Embryonic facial prominence (tissue), 1 donor: ENCODE measurements around the gene CRNKL1.
A peak's percentile ranks its signal among the peaks of the same experiment; 100 is the strongest.
"Not testable (repeated sequence)": the region's sequence is repeated elsewhere in the genome, so short reads cannot be mapped to it uniquely, and the experiment has no call there.

Experiments
- DNase-seq: peaks from one replicate; pipeline ENCODE4 v3.0.0-alpha.2; 2016; ENCODE audit errors: extremely low spot score

CRNKL1 gene

DNA sequence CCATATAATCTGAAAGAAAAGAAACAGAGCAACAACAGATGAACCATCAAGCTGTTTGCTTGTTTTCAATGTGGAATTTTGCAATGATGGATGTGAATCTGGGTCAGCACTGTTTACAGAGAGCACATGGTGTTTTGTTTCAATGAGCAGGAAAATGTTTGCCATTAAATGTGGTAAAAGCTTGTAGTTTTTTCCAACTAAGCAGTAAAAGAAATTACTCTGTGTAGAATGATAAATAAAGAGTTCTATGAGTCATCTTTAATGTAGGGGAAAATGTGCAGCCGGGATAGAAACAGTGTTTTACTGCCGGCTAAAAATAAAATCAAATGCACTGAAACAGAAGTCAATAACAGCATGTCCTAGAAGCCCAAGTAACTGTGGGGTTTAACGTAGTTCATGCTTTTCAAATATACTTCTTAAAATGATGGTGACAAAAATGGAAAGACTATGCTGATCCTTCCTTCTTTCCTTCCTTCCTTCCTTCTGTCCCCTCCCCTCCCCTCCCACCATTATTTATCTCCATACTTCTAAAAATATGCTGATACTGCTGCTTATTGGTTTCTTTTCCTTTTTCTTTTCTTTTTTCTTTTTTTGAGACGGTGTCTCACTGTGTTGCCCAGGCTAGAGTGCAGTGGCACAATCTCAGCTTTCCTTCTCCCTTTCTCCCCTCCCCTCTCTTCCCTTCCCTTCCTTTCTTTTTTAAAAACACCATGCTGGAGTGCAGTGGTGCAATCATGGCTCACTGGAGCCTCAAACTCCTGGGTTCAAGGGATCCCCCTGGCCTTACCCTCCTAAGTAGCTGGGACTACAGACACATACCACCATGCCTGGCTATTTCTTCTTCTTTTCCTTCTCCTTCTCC lies 41.4 kb downstream of the CRNKL1 start:
- DNase-seq: no peak

DNA sequence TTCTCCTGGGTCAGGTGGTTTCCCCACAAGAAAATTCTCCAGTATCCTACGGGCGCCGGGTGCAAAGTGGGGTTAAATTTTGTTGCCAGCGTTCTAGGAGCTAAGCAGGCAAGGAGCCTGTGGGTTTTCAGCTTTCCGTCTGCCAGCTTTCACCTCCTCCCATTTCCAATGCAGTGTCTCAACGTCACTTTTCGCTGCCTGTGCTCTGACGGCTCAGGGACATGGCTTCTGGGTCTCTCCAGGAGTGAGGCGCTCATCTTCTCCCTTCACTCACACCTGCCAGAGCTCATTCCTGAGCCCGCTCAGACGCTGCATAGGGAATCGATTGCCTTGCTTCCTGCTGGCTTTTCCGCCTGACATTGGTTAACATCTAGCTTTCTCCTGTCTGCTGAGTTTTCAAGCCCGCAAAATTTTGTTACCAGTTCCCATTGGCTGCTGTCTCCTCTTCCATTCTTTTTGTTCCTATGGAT lies 42.4 kb downstream of the CRNKL1 start:
- DNase-seq: no peak

DNA sequence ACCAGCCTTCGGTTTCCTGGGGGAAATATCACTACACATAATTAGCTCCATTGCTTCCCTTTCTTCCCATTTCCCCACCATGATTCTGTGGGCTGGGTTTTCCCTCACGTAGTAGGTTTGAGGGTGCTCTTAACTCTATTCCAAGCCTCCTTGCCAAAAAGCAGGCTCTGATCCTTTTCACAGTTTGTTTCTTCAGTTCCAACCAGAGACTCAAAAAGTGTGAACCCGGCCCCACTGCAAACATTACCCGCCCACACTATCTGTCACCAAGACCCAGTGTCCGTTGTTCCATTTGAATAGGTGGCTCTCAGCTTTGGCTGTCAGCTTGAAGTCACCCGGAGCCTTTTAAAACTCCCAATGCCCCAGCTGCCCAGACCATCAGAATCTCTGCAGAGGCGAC lies 46.9 kb downstream of the CRNKL1 start:
- no peak for DNase-seq

DNA sequence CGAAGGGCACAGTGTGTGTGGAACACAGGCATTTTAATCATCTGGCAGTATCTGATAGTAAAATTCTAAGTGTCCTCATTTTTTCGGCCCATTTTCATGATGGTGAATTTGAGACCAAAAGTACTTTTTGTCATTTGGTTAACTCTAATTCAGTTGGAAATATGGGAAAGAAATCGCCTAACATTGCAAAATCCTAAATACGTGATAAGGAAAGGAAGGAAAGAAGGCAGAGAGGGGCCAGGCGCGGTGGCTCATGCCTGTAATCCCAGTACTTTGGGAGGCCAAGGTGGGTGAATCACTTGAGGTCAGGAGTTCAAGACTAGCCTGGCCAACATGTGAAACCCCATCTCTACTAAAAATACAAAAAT lies 48.3 kb downstream of the CRNKL1 start:
- not testable (repeated sequence) for DNase-seq

DNA sequence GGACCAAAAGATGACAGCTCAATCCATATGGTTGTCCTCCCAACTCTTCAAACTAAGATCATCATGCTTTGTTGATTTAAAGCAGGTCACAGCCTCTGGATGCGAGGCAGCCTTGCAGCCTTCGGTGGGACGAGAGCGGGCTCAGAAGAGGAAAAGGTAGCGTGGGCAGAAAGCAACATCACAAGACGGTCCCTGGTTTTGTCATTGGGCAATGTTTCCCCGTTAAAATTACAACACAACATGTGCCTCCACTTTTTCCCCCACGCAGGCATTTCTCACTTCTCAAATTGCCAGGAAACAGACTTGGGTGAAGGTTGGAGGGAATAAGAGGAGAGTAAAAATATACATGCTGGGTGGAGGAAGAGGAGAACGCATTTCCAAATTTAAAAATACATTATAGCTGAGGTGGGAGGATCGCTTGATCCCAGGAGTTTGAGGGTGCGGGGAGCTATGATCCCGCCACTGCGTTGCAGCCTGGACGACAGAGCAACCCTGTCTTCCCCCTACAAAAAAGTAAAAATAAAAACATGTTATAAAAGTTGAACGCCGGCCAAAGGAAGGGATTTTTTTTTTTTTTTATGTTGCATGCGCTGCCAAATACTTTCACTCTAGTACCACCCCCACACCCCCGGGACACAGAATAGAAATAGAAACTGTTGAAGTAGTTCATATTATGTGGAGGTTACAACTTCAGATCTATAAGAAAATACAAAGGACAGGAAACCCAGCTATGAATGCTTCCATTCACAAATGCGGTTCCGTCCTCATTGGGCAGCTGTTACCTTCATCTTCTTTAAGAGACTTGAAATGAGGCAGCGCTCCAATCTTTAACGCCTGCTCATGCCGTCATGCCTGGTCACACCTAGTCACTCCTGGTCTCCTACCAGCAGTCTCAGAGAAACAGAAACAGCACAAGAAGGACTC lies 49.0 kb downstream of the CRNKL1 start:
- no peak for DNase-seq

DNA sequence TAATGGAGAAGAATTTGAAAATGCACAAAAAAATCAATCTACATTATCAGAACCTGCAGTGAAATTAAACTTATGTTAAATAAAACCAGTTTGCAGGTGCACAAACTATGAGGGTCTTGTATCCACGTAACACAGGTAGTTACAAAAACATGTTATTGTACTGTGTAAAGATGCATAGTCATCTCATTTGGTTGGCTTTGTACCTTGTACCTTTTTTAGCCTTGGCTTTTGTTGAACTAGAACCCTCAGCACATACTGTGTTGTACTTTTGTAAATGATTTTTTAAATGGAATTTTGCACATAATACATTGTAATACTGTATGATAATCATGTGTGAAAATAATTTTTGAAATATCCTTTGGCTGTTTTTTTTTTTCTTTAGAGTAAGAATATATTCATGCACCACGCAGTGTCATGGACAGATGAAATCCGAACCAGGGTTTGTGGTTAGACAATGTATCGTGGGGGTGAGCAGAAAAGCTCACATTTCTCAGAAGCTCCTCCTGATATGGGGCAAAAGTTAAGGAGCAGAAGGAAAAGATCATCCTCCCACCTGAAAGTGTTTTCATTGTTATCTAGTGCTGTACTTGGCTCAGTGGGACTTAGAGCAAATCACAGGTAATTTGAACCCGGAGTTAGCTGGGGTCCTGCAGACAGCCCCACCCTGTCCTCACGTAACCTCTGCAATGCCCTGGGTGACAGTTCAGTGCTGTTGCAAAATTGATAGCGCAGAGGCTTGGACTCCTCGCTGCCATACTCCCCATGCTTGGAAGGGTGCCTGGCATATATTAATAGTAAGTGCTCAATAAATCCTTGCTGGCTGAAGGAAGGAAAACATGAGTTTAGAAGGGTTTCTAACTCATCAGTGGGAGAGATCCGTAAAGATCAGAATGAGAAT lies 49.9 kb downstream of the CRNKL1 start:
- no peak for DNase-seq

DNA sequence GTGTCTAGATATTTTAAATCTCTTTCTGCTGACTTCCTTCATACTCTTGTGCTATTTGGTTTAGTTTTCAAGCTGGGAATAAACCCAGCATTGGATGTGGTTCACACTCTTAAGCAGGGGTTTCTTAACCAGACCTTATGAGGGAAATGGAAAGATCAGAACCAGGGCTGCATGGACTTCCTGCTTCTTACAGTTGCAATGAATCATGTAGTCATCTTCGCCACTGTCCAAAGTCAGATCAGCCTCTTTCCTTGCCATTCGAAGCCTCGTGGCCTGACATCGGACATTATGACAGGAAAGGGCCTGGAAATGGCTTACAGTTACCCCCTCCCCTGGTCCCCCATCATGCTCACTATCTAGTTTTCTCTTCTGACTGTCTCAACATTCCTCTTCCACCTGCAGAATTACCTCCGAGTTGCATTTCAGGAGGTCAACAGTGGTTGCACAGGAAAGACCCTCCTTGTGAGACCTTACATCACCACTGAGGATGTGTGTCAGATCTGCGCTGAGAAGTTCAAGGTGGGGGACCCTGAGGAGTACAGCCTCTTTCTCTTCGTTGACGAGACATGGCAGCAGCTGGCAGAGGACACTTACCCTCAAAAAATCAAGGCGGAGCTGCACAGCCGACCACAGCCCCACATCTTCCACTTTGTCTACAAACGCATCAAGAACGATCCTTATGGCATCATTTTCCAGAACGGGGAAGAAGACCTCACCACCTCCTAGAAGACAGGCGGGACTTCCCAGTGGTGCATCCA lies 51.9 kb downstream of the CRNKL1 start:
- DNase-seq: no peak

DNA sequence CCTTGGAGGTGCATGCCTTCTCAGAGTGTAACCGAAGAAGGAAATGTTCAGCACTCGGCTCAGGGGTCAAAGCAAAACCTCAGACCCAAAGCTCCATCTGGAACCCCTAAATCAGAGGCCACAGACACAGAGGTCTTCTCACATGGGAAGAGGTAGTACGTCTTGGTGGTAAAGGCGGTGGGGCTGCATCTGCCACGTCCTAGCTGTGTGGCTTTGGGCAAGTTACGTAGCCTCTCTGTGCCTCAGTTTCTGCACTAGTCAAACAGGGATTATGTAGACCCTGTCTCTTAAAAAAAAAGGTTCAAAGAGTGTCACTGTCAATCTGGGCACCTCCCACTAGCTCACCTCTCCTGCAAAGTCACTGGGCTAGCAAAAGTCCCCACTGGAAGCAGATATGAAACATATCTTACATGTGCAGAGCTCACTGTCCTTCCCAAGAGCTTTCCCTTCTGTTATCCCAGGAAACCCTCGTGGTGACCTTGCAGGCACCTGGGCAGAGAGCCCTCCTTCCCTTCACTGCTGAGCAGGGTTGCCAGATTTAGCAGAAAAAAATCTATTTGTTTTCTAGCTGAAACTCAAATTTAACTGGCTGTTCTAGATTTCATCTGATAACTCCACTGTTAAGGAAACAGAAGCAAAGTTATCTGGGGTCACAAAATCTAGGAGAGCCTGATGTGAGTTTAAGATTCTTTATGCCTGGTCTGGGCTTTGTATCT lies 53.1 kb downstream of the CRNKL1 start:
- DNase-seq: no peak

DNA sequence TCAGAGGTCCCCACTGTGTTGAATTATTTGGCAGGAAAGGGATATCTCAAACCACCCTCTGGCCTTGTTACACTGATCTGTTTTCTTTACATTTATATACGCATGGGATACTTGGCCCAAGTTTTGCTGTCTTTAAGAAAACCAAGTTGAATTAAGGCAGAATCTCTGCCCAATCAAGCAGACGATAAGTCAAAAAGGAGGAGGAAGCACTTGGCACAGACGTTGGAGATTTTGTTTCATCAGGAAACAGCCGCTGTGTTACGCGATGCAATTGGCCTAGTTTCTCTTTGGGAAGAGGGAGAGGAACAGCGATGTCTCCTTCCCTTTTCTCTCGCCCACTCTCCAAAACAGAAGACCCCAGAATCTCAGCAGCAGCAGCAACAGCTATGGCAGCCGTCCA lies 55.3 kb downstream of the CRNKL1 start:
- DNase-seq: peak; percentile 35

DNA sequence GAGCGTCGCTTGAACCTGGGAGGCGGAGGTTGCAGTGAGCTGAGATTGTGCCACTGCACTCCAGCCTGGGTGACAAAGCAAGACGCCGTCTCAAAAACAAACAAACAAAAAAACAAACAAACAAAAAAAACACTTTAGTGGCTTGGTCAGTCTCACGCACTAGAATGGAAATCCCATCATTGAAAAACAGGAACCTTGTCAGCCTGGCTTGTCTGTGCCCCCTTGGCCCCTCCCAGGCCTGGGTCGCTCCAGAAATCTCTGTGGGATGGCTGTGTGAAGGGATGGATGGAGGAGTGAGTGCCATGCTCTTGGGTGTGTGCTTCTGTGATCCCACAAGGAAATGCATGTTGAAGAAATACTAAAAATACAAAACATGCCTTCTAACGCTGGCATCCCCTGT lies 56.0 kb downstream of the CRNKL1 start:
- no peak for DNase-seq

DNA sequence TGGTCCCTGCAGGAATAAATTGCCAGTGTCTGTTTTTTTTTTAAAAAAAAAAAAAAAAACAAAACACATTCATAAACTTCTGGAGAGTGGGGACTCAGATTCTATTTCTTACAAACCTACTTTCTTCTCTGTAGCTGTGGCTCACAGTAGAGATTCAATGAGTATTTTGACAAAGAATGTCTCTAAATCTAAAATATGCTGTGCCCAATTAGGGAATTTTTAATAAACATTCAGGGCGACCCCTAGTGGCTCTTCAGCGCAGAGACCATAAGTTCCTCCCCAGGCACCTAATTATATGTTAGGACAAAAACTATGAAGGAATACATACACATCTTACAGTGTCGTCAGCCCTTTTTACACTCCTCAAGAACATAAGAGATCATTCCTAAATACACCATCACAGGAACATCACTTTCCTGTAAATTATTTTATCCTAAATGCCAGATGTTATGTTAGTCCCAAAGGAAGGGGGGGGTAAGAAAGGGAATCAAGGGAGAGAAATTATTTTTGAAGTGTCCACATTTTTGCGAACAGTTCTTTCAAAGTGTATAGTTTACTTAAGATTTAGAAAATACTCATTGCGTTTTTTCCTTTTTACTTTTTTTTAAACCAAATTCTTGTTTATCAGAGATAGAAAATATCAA lies 56.9 kb downstream of the CRNKL1 start:
- DNase-seq: peak; percentile 59

DNA sequence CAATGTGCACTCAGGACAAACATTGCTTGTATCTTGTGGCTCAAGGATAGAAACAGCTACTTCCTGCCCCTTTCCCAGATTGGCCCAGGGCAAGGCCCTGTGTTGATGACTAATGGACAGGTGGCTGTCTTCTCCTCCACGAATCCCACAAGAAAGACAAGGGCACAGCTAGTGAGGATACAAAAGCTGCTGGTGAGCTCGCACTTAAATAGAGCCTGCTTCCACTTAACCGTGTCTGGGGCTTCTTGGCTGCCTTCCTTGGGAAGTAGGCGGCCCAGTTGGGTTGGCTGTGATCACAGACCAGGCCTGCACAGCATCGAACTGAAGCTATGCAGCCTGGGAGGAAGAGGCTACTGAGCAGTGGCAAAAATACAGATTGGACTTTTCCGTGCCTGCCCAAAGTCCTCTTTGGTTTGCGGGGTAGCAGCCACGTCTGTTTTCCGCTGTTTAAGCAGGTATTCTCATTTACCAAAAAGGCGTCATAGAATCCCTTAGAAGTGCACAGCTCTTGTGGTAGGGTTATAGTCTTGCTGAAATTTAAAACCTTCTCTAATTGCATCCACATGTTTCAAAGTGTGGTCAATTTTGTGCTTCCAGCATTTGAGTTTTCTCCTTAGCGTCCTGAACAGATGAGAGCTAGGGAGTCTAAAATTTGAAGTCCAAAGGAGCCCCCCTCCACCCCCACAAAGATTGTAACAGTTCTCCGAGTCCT lies 58.2 kb downstream of the CRNKL1 start:
- no peak for DNase-seq

DNA sequence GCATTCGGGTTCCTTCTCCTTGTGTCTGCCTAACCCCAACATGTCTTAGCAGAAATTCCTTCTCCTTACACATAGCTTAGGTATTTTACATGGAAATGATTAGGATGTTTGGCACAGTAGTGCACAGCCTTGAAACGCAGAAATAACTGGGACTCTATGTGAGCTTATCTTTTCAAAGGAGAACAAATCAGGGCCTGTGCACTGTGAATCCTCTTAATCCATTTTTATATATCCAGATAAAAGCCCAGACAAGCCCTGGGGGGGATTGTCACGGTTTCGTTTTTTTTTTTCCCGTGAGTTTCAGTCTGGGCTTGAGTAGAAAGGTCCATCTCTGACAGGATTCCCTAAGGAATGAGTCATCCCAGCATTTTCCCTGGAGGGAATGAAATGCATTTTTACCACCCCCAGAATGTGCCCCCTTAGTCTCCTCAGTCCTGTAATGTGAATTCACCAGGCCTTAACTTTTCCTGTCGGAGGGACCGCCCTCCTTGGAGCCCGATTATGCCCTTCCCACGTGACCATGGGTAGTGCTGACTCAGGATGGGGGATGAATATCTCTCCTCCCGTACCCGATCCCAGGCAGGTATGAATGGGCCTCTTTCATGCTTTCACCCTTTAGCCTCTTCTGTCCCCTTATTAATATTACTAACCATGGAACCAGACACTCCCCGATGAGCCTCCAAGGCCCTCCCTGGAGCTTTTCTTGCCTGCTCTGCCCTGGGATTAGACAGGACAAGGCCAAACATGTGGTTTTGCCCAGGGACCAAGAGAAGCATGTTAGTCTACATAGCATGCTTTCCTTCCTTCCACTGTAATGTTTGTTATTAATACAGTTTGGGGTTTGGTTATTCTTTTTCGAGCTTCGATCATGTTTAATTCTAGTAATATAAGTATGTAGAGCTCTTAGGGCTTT lies 59.0 kb downstream of the CRNKL1 start:
- no peak for DNase-seq

DNA sequence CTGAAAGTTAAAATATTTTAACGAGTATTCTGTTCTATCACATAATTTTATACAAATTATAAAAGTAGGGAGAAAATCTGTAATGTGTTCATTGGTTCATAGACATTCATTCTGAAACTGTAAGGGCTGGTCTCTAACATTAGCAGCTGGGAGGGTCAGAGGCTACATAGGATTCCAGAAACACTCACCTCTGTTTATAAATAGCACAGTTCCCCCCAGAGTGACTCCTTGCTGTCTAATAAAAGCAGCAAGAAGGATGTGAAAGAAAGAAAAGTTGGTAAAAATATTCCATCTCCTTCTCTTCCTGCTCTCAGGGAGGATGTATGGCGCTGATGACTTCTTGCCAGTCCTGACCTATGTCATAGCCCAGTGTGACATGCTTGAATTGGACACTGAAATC lies 60.4 kb downstream of the CRNKL1 start:
- DNase-seq: no peak

DNA sequence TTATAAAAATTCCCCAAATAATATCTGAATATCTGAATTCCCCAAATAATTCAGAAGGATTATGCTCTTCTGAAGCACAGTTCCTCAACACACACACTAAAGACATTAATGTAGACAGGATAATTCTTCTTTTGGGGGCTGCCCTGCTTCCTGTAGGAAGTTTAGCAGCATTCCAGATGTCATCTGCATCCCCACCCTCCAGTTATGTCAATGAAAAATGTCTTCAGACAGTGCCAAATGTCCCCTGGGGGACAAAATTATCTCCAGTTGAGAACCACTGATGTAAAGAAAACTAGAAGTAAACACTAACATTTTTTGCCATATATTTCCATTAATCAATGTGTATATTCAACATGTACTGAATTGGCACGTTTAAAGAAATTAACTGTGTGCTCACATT lies 61.0 kb downstream of the CRNKL1 start:
- DNase-seq: no peak

DNA sequence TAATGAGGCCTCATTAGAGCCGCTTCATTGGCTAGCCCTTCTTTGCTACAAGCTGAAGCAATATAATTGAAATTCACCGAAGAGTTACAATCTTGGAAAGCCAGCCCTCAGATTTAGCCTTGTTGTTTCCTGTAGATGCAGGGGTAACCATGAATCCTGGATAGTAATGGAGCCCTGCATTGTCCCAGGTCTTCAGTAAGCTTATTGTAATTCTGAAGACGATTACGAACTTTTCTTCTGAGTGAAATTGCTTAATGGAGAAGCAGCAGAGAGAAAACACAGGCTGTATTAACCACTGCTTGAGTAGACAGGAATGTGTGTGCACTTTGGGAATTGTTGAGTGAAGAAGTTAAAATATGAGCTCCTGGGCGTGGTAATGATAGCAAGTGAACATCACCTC lies 61.4 kb downstream of the CRNKL1 start:
- no peak for DNase-seq

DNA sequence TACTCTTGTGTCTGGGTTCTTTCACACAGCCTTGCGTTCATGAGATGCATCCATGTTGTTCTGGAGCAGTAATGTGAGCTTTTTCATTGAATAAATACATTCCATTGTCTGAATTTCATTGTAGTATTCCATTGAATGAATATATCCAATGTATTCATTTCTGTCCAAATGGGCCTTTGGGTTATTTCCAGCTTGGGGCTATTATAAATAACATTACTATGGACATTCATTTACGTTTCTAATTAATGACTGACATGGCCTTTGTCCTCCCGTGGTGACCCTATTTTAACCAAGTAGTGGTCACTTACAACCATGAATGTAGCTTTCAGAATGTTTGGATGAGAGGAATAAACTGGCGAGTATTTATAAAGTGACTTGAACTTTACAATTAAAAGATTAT lies 65.2 kb downstream of the CRNKL1 start:
- DNase-seq: no peak

DNA sequence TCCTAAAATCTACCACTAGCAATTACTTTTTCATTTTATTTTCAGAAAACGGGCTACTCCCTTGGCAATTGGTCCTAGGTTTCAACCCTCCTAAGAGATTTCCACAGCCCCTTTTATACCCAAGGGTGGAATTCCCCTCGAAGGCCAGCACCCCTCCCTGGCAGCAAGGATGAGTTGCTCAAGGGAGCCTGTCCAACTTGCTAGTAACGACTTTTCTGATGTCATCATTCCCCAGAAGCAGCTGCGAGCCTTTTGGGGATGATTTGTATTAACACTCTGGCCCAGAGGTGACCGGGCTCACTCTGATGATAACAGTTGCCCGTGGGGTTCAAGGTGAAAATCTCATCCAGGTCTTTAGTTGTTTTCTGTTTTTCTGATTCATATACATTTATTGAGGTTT lies 65.8 kb downstream of the CRNKL1 start:
- DNase-seq: no peak
